ENCODE results near the gene CADM4. TPM values are rescaled to one million over a fixed set of nuclear protein-coding genes. Genes with fewer than 3 reads are reported as not detected.

CADM4 gene
- total RNA-seq, 6 experiments from 2014 or later, result 2.2 to 4.7 (median 3.7) TPM

GRCh38 chr19:43641333-43641732, 1.7 kb upstream of the CADM4 start:
- Histone ChIP-seq H3K36me3 (no peaks in the 10 kb centered on the region), H3K9me3 (no peaks in the 10 kb centered on the region), H3K4me1 (no peaks in the 10 kb centered on the region), H3K4me3 (no peak overlapping the region), H3K27ac (no peak overlapping the region), H3K27me3 (no peaks in the 10 kb centered on the region)
- ATAC-seq (no peak), DNase-seq (no peak)
- TF ChIP-seq CTCF (IDR thresholded peaks at IDR 0.05) (no peak), POLR2A (IDR thresholded peaks at IDR 0.05) (no peak)
- intact Hi-C loops (cut with DNase I), result loop anchor here in 1 of 2 donors (10.0 kb wide), 1 partner anchor 197 kb away; no protein-coding TSS in a partner anchor
- 61% methylated on average over 2 of the region's 2 CpGs for whole genome bisulfite sequencing (ENCODE audit: insufficient coverage, low coverage, low lambda C conversion rate, missing lambda C conversion rate)

GRCh38 chr19:43640424-43640757, 741 bp upstream of the CADM4 start:
- intact Hi-C loops (cut with DNase I), result loop anchor here in 1 of 2 donors (10.0 kb wide), 1 partner anchor 196 kb away; no protein-coding TSS in a partner anchor
- no peak for TF ChIP-seq CTCF (IDR thresholded peaks at IDR 0.05)
- no peak for TF ChIP-seq POLR2A (IDR thresholded peaks at IDR 0.05)
- no CpG with 5 or more reads among the region's 9 CpGs for WGBS (ENCODE audit: insufficient coverage, low coverage, low lambda C conversion rate, missing lambda C conversion rate)
- ATAC-seq (no peak), DNase-seq (no peak)
- no peaks in the 10 kb centered on the region for H3K9me3 ChIP-seq
- H3K4me3 ChIP-seq, result peak overlapping the region in 2 of 3 donors; percentile 44 to 48
- no peaks in the 10 kb centered on the region for H3K4me1 ChIP-seq
- no peaks in the 10 kb centered on the region for H3K27me3 ChIP-seq
- no peak overlapping the region for H3K27ac ChIP-seq
- H3K36me3 ChIP-seq, result no peaks in the 10 kb centered on the region

GRCh38 chr19:43638995-43639518, 593 bp downstream of the CADM4 start:
- intact Hi-C loops (cut with DNase I), result no loop called here
- TF ChIP-seq POLR2A (IDR thresholded peaks at IDR 0.05), result no peak
- no peak for TF ChIP-seq CTCF (IDR thresholded peaks at IDR 0.05)
- H3K4me1 ChIP-seq, result no peaks in the 10 kb centered on the region
- DNase-seq, result no peak
- no peak overlapping the region for H3K27ac ChIP-seq
- 15% methylated on average over 10 of the region's 18 CpGs for WGBS (ENCODE audit: insufficient coverage, low coverage, low lambda C conversion rate, missing lambda C conversion rate)
- H3K36me3 ChIP-seq, result no peaks in the 10 kb centered on the region
- peak overlapping the region in 2 of 3 donors; percentile 25 to 52 for H3K4me3 ChIP-seq
- H3K9me3 ChIP-seq, result no peaks in the 10 kb centered on the region
- no peaks in the 10 kb centered on the region for H3K27me3 ChIP-seq
- ATAC-seq, result no peak

GRCh38 chr19:43638214-43638994, 1.2 kb downstream of the CADM4 start:
- TF ChIP-seq POLR2A (IDR thresholded peaks at IDR 0.05), result no peak
- no peak for TF ChIP-seq CTCF (IDR thresholded peaks at IDR 0.05)
- intact Hi-C loops (cut with DNase I), result no loop called here
- ATAC-seq (no peak), DNase-seq (no peak)
- H3K9me3 ChIP-seq, result no peaks in the 10 kb centered on the region
- no peak overlapping the region for H3K27ac ChIP-seq
- no peaks in the 10 kb centered on the region for H3K36me3 ChIP-seq
- 87% methylated on average over 6 of the region's 13 CpGs for WGBS (ENCODE audit: insufficient coverage, low coverage, low lambda C conversion rate, missing lambda C conversion rate)
- no peak overlapping the region for H3K4me3 ChIP-seq
- H3K4me1 ChIP-seq, result no peaks in the 10 kb centered on the region
- no peaks in the 10 kb centered on the region for H3K27me3 ChIP-seq

Measured in right lobe of liver (tissue), 6 donors.